Kasumi-1 (cell line): Measurements from ENCODE around the gene AMIGO2.
A peak's percentile ranks its signal among the peaks of the same experiment; 100 is the strongest.

ENCODE experiments used
- DNase-seq, 2 experiments: peaks; one replicate each; lab custom pipeline; 2025; lab: John Stamatoyannopoulos, UW

The AMIGO2 gene

DNA sequence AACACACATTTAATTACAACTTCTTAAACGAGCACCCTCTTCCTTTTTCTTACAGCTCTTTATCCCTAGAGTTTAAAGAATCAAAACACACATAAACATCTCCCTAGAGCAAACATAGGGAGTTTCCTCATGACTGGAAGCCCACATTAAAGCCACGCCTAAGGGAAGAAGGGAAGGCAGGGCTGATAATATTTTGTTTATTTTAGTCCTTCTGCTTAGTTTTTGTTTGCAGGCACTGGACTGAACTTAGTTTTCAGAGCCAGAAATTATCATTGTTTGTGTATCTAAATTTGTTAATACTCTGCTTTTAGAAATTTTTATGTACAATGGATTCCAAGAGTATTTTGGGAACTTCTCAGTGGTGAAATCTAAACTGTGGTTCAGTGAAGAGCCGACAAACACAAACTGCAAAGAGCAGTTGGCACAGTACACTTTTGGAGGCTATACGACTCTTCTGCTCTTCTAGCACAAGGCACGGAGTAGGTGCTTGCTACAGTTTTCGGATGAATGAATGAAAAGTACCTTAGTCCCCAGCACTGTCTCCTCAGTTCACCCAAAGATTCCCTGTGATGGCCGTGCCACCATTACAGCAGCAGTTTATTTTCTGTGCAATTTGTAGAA lies 17.6 kb upstream of the AMIGO2 start:
- DNase-seq: no peak

DNA sequence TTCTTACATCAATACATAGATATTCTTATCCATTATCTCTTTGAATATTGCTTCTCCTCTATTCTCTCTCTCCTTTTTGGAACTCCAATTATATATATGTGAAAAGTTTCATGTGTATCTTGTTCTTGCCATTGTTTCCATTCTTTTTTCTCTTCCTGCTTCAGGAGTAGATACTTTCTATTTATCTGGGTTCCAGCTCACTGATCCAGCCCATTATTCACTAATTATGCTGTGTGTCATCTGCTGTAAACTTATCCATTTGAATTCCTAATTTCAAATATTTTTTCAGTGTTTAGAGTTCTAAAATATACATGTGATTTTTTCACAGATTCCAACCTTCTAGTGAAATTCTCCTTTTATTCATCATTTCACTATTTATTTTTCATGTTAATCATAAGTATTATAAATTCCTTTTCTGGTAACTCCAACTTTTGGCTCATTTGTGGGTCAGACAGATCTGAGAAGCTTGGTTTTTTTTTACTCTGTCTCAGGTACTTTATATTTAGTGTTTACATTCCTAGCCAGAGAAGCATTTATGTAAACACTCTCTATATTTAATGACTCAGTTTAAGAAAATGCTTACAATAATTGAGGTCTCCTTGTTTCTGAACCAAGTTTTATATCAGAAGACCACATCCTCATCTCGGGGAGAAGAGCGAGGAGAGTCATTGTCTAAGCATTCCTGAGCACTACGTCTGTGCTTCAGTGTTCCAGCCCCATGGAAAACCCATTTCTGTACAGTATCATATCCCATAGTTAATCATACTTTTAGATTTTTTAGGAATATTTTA lies 15.9 kb upstream of the AMIGO2 start:
- no peak for DNase-seq

GRCh38 chr12:47094804-47095203 lies 15.0 kb upstream of the AMIGO2 start:
- no peak for DNase-seq

GRCh38 chr12:47091009-47091408 lies 11.2 kb upstream of the AMIGO2 start:
- no peak for DNase-seq

GRCh38 chr12:47088021-47088944 lies 8.5 kb upstream of the AMIGO2 start:
- DNase-seq: no peak

DNA sequence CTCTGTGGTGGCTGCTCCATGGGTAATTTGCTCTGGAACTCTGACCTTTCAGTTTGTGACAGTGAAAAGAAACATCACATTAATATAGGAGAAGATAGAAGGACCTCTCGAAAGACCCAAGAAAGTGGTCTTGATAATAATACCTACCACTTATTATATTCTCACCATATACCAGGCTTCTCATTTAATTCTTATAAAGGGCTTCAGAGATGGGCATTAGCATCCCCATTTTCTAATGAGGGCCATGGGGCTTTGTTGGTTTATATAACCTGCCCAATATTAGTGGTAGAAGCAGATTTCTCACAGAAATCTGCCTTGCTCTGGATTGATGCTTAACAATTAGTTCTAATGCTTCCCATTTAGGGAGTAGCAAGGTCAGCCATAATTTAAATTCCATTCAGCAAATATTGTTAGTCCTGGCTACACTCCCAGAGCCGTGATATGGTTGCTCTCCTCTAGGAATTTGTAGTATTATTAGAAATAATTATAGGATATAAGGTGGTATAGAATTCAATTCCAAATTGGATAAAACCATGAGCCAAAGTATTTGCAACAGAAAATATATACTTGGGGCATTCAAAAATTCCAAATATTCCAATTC lies 7.4 kb upstream of the AMIGO2 start:
- no peak for DNase-seq

- peak; percentile 52 to 59 for DNase-seq
These were observed 6.1 kb upstream of the AMIGO2 start for GRCh38 chr12:47085815-47086252.

- no peak for DNase-seq
These were observed 4.4 kb upstream of the AMIGO2 start for GRCh38 chr12:47084172-47084571.

GRCh38 chr12:47082796-47083621 lies 3.2 kb upstream of the AMIGO2 start:
- no peak for DNase-seq

GRCh38 chr12:47082283-47082682 lies 2.5 kb upstream of the AMIGO2 start:
- no peak for DNase-seq

GRCh38 chr12:47080725-47081502 lies 1.2 kb upstream of the AMIGO2 start:
- no peak for DNase-seq

DNA sequence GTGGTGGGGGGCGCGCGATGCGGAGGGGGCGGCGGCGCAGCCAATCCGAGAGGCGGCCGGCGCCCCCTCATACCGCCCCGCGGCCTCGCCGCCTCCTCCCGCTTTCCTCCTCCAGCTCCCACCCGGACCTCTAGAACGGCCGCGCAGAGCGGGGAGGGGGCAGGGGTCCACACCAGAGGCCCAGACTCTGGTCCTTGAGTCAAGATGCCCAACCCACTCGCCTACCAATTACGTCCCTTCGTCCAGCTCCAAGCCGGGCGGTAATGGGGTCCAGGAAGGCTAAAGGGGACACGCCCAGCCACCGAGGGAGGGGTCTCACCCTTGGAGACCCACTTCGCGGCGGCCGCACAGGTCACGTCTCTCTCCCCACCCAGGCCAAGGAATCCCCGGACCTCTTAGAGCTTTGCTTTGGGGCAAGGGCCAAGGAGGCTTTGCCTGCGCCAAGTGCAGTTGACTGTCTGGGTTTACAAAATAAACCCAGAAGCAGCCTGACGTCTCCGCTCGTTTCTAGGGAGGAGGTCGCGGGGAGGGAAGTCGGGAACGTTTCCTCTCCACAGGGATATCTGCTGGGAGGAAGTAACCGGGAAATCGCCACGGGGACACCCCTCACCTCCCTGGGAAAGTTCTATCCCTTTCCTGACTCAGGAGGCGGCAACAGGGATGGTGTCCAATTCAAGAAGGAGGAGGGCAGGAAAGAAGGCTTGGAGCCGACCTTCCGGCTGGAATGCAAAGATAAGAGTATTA lies 394 bp upstream of the AMIGO2 start:
- no peak for DNase-seq

DNA sequence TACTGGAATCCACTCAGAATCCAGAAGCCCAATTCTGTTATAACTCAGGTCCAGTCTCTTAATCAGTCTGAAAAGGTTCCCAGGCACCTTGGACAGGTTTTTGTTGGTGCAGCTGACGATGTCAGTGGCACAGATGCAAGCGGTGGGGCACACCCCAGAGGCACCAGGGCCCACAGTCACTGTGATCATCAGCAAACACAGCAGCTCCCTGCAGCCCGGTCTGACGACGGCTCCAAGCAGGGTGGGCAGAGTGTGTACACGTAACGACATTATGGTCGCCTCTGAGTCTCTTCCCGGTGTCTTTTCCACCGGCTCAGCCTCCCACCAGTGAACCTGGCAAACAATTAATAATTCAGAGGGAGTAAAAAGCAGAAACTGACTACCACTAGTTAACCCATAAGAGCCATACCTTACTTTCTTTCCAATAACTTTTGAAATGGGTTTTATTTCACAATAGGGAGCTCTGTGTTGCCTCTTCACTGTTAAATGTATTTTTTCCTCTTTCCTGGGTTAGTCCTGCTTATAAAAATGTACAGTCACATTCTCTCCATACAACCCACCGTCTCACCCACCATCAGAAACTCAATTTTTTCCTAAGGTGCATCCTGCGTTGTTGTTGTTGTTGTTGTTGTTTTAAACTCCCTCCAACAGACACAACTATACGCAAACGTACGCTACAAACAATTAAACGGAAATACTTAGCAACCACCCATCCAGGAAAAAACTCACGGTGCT lies 859 bp downstream of the AMIGO2 start:
- no peak for DNase-seq

DNA sequence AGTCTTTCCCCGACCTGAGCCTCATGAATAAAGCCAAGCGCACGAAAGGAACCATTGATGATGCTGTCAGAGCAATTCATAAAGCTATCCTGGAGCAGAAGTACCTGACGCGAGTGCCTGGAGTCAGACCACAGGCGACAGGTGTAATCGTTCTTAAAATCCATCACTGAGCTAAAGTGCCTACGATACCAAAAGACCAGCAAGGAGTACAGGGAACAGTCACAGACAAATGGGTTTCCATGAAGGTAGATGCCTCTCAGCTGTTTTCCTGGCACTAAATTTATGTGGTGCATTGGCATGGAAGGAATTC lies 1.7 kb downstream of the AMIGO2 start:
- no peak for DNase-seq

DNA sequence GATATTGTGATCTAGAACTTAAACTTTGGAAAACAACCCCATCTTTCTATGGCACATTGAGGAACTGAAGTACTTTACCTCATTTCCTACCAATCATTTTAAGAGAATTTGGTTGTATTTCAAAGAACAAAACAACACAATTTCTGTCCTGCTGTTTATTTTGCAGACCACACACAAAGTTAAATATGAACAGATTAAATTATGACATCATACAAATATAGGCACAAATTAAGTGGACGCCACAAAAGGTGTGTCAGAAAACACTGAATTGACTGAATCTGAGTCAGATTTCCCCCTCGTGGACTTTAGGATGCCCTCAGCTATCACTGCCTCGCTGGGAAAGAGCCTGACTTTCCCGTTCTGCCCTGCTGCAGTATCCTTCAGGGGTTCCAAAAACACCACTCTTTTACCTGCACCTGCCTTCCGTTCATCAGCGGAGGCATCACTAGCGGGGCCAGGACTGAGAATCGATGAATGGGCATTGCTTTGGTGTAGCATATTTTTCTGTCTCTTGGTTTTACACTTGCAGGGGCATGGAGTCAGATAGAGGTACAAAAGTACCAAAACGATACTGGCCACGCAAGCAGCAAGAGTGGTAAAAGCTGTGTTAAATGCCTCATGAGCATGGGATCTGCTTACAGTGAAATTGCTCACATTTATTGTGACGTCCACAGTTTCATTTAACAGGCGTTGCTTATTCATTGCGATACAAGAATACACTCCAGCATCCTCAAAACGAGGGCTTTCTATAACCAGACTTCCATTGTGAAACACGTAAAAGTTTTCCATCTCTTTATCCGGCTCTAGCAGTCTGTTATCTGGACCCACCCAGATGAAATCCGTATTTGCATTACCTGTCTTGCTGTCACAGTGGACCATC lies 2.3 kb downstream of the AMIGO2 start:
- DNase-seq: no peak

DNA sequence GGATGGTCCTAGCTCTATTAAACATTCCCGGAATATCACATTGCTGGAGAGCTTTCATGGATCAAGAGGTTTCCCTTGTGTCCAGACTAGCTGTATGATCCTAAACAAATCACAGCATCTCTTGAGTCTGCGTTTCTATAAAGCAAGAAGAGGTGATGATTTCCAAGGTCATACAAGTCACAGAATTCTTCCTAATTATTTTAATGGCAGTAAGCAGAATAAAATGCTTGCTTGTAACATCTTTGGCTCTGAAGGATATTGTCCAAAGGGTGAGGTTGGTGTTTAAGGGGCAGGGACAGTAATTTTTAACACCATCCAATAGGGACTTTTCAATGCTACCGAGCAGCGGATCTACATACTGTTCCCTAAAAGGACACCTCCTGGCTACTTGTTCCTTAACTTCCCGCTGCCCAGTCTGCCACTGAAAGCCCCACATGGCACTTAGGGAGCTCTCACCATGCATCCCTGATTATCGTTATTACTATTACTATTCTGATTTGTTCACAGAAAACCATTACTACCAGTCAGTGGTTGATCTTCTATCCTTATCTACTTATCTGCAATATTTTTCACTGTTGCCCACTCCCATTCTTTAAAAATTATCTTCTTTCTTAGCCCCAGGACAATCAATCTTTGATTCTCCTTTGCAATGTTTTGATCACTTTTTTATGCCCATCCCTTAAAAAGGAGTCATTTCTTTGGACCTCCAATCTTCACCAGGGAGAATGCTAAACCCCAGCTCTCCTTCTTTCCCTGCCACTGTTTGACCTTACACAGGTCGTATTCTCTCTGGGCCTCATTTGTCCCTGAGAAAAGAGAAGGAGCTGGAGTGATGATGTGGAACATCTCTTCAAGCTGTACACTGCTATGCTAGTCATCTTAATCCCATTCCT lies 4.3 kb downstream of the AMIGO2 start:
- DNase-seq: no peak

DNA sequence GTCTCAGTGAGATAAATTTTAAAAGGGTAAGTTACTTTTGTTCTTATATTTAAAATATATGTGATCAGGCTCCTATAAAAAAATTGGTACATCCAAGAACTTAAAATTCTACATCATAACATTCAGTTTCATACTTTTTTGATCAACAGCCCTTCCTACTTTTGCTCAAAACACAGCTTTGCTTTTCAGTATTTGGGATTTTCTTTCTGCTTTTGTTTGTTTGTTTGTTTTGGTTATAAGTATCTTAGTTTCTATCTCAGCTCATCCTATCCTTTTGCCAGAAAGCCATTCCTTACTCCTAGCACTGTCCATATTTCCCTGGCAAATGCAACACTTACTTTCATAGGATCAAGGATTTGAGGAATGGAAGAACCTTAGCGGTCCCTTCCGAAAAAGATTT lies 5.0 kb downstream of the AMIGO2 start:
- no peak for DNase-seq
